Osteoblast (primary cell): ENCODE results near the gene PKLR. TPM values are rescaled to one million over a fixed set of nuclear protein-coding genes. Genes with fewer than 3 reads are reported as not detected.
"Not testable (repeated sequence)": the region's sequence is repeated elsewhere in the genome, so short reads cannot be mapped to it uniquely, and the experiment has no call there.

Source experiments
- DNase-seq: peaks from one replicate; pipeline ENCODE4 v3.0.0; 2011; ENCODE audit warnings: low spot score, mixed read lengths; ENCODE audit not compliant: insufficient read length; ENCODE audit errors: missing footprints
- H2AFZ ChIP-seq: 2 replicates; pipeline ENCODE4 v1.6.0; 2011; ENCODE audit warnings: mild to moderate bottlenecking, low read length
- H3K27ac ChIP-seq: 2 replicates; pipeline ENCODE4 v1.5.1; 2011; ENCODE audit warnings: mild to moderate bottlenecking, low read depth, low read length, moderate library complexity
- H3K27me3 ChIP-seq: 2 replicates; pipeline ENCODE4 v1.6.0; 2012; ENCODE audit warnings: mild to moderate bottlenecking, control low read depth, inconsistent platforms, low read length, moderate library complexity; ENCODE audit not compliant: insufficient read depth
- H3K36me3 ChIP-seq: 2 replicates; pipeline ENCODE4 v1.5.1; 2011; ENCODE audit warnings: mild to moderate bottlenecking, low read length, control low read depth, moderate library complexity; ENCODE audit not compliant: insufficient read depth
- H3K4me1 ChIP-seq: 2 replicates; pipeline ENCODE4 v1.5.1; 2011; ENCODE audit warnings: mild to moderate bottlenecking, low read length, control low read depth, moderate library complexity; ENCODE audit not compliant: insufficient read depth
- H3K4me2 ChIP-seq: 2 replicates; pipeline ENCODE4 v1.6.0; 2011; ENCODE audit warnings: mild to moderate bottlenecking, low read length; ENCODE audit not compliant: insufficient read depth
- H3K4me3 ChIP-seq: fragments of 200-600 bp; sonication (generic); 3 replicates; pipeline ENCODE4 v1.5.1; 2012; ENCODE audit warnings: mild to moderate bottlenecking, low read length, inconsistent platforms; ENCODE audit not compliant: insufficient read depth
- H3K79me2 ChIP-seq: 2 replicates; pipeline ENCODE4 v1.6.0; 2012; ENCODE audit warnings: mild to moderate bottlenecking, low read length, control low read depth, inconsistent platforms; ENCODE audit not compliant: insufficient read depth
- H3K9me3 ChIP-seq: 2 replicates; pipeline ENCODE4 v1.5.1; 2011; ENCODE audit warnings: low read depth, low read length, control low read depth
- H4K20me1 ChIP-seq: 2 replicates; pipeline ENCODE4 v1.6.0; 2012; ENCODE audit warnings: mild to moderate bottlenecking, low read length, control low read depth; ENCODE audit not compliant: insufficient read depth
- total RNA-seq: library from RNA; depleted of rRNA; stranded (reverse); fragments of >200 nt; gene quantifications from 2 replicates; pipeline ENCODE4 v1.2.3, GENCODE V29; 2012
- TF ChIP-seq, protein P1 (sequence below): IDR thresholded peaks from 2 replicates; pipeline ENCODE4 v1.5.1; 2011; ENCODE audit warnings: mild to moderate bottlenecking, low read depth, low read length, moderate library complexity; ENCODE audit errors: extremely low read depth

The PKLR gene
- total RNA-seq, 1 donor: not detected

DNA sequence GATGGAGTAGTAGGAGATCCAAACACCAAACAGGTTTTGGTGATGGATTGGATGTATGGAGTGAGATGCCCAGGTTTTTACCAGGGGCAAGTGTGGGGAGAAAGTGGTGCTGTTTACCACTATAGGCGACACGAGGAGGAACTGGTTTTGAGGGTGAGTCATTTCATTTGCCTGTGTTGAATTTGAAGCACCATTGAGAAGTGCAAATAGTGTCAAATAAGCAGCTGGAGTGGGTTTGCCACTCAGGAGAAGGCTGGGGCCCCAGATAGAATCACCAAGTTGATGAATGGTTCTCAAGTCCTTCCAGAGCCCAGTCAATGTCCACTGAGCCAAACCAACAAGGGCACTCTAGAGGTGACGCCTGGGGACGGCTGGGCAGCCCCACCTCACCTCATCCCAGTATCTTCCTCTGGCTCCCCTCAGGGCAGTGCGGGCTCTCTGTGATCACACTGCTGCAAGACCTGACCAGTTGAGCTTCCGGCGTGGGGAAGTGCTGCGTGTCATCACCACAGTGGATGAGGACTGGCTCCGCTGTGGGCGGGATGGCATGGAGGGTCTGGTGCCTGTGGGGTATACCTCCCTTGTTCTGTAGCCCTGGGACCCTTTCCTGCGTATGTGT, 28.9 kb upstream of the PKLR start:
- no peaks in the 10 kb centered on the region for H3K9me3 ChIP-seq
- peaks cover 44% of the 10 kb centered on the region for H3K36me3 ChIP-seq
- TF ChIP-seq, protein P1, sequence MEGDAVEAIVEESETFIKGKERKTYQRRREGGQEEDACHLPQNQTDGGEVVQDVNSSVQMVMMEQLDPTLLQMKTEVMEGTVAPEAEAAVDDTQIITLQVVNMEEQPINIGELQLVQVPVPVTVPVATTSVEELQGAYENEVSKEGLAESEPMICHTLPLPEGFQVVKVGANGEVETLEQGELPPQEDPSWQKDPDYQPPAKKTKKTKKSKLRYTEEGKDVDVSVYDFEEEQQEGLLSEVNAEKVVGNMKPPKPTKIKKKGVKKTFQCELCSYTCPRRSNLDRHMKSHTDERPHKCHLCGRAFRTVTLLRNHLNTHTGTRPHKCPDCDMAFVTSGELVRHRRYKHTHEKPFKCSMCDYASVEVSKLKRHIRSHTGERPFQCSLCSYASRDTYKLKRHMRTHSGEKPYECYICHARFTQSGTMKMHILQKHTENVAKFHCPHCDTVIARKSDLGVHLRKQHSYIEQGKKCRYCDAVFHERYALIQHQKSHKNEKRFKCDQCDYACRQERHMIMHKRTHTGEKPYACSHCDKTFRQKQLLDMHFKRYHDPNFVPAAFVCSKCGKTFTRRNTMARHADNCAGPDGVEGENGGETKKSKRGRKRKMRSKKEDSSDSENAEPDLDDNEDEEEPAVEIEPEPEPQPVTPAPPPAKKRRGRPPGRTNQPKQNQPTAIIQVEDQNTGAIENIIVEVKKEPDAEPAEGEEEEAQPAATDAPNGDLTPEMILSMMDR: no peak
- peaks cover 22% of the 10 kb centered on the region for H3K79me2 ChIP-seq
- no peak overlapping the region for H2AFZ ChIP-seq
- H3K4me1 ChIP-seq: peaks cover 7% of the 10 kb centered on the region
- H3K4me2 ChIP-seq: no peak overlapping the region
- H3K27ac ChIP-seq: no peak overlapping the region
- peaks cover 14% of the 10 kb centered on the region for H4K20me1 ChIP-seq
- no peak overlapping the region for H3K4me3 ChIP-seq
- DNase-seq: peak; percentile 41
- no peaks in the 10 kb centered on the region for H3K27me3 ChIP-seq

DNA sequence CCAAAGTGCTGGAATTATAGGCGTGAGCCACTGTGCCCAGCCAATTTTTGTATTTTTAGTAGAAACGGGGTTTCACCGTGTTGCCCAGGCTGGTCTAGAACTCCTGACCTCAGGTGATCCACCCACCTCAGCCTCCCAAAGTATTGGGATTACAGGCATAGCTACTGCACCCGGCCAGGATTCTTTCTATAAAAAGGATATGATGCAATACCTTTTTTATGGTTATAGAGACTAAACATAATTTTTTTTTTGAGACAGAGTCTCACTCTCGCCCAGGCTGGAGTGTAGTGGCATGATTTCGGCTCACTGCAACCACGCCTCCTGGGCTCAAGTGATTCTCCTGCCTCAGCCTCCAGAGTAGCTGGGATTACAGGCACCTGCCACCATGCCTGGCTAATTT, 27.6 kb upstream of the PKLR start:
- Histone ChIP-seq H3K36me3 (peaks cover 40% of the 10 kb centered on the region), H3K79me2 (peaks cover 30% of the 10 kb centered on the region), H4K20me1 (peaks cover 18% of the 10 kb centered on the region)
- H3K4me2 ChIP-seq, H3K27ac ChIP-seq, H3K4me3 ChIP-seq, DNase-seq, H3K27me3 ChIP-seq, H3K4me1 ChIP-seq, H3K9me3 ChIP-seq, H2AFZ ChIP-seq: not testable (repeated sequence)

DNA sequence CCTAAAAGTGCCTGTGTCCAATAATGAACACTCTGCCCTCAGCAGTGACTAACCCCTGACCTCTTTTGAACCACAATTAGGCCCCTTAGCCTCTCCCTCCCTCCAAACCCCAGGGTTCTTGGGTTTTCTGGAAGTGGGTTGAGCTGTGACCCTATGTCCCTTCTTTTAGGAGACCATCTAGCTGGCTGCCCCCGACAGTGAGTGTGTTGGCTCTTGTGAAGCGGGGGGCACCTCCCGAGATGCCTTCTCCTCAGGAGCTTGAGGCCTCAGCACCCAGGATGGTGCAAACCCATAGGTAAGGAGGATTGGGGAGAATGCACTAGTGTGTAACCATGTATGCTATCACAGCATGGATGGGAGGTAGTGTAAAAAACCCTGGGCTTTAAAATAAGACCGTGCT, 26.7 kb upstream of the PKLR start:
- Histone ChIP-seq H3K27me3 (no peaks in the 10 kb centered on the region), H3K27ac (no peak overlapping the region), H3K4me3 (no peak overlapping the region), H3K4me1 (peaks cover 7% of the 10 kb centered on the region), H3K36me3 (peaks cover 34% of the 10 kb centered on the region), H2AFZ (no peak overlapping the region), H3K79me2 (peaks cover 30% of the 10 kb centered on the region), H3K9me3 (no peaks in the 10 kb centered on the region), H3K4me2 (no peak overlapping the region), H4K20me1 (peaks cover 18% of the 10 kb centered on the region)
- peak; percentile 45 for DNase-seq
- TF ChIP-seq, protein P1: no peak

DNA sequence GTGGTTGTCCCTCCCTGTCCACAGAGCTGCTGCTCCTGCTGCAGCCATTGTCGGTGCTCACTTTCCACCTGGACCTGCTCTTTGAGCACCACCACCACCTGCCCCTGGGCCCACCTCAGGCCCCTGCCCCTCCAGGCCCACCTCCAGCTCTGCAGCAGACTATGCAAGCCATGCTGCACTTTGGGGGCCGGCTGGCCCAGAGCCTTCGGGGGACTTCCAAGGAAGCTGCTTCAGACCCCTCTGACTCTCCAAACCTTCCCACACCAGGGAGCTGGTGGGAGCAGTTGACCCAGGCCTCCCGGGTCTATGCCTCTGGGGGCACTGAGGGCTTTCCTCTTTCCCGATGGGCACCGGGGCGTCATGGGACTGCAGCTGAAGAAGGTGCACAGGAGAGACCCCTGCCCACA, 25.4 kb upstream of the PKLR start:
- no peaks in the 10 kb centered on the region for H3K27me3 ChIP-seq
- no peak for DNase-seq
- H2AFZ ChIP-seq: no peak overlapping the region
- peaks cover 34% of the 10 kb centered on the region for H3K36me3 ChIP-seq
- TF ChIP-seq, protein P1: no peak
- no peak overlapping the region for H3K4me2 ChIP-seq
- H3K9me3 ChIP-seq: no peaks in the 10 kb centered on the region
- peaks cover 34% of the 10 kb centered on the region for H3K79me2 ChIP-seq
- peaks cover 16% of the 10 kb centered on the region for H3K4me1 ChIP-seq
- H3K4me3 ChIP-seq: no peak overlapping the region
- H3K27ac ChIP-seq: no peak overlapping the region
- peaks cover 24% of the 10 kb centered on the region for H4K20me1 ChIP-seq
